HEK293 (cell line): ENCODE data around the gene CLTCL1.

Source experiments
- CTCF ChIA-PET: fragments of 350-600 bp; formaldehyde crosslinking; extraction: SDS; loops from one replicate; lab custom pipeline; 2021; ENCODE audit warnings: antibody characterized with exemption; lab: Yijun Ruan, JAX
- POLR2A ChIA-PET: fragments of 300-600 bp; formaldehyde crosslinking; extraction: SDS; loops from one replicate; lab custom pipeline; 2020; ENCODE audit warnings: antibody characterized with exemption, inconsistent platforms; lab: Yijun Ruan, JAX
- H3K27ac ChIP-seq: fragments of 200-500 bp; sonication (Bioruptor generic); 2 replicates; pipeline ENCODE4 v1.5.1; 2014; ENCODE audit warnings: low read depth, low read length, control low read depth, inconsistent platforms; ENCODE audit errors: extremely low read depth
- H3K36me3 ChIP-seq, 2 experiments: fragments of 200-500 bp in 1 of 2; sonication (Bioruptor generic) in 1 of 2; 1 replicate in 1 of 2; 2 replicates in 1 of 2; pipeline ENCODE4 v1.5.1; 2014 to 2017; ENCODE audit warnings: inconsistent platforms in 2 of 2, low read length in 2 of 2; ENCODE audit not compliant: control insufficient read depth in 2 of 2, insufficient read depth in 1 of 2
- H3K4me1 ChIP-seq: fragments of 200-500 bp; sonication (Bioruptor generic); 2 replicates; pipeline ENCODE4 v1.5.1; 2014; ENCODE audit warnings: mild to moderate bottlenecking, low read length, inconsistent platforms; ENCODE audit not compliant: control insufficient read depth, insufficient read depth
- H3K4me3 ChIP-seq: 2 replicates; pipeline ENCODE4 v1.5.1; 2011; ENCODE audit warnings: low read depth, mild to moderate bottlenecking, control low read depth, low read length, moderate library complexity
- H3K9me3 ChIP-seq: fragments of 200-500 bp; sonication (Bioruptor generic); 2 replicates; pipeline ENCODE4 v1.5.1; 2014; ENCODE audit warnings: low read depth, low read length, inconsistent platforms; ENCODE audit not compliant: control insufficient read depth, insufficient read depth
- GFI1B ChIP-seq: fragments of 450-650 bp; formaldehyde crosslinking; IDR thresholded peaks from 2 replicates; pipeline ENCODE4 v1.5.1; 2016; ENCODE audit warnings: missing biosample characterization, missing genetic modification characterization
- KLF7 ChIP-seq: fragments of 450-650 bp; formaldehyde crosslinking; IDR thresholded peaks from 2 replicates; pipeline ENCODE4 v1.5.1; 2016; ENCODE audit warnings: missing biosample characterization, missing genetic modification characterization, borderline replicate concordance
- KLF9 ChIP-seq: fragments of 450-650 bp; formaldehyde crosslinking; IDR thresholded peaks from 2 replicates; pipeline ENCODE4 v1.5.1; 2016; ENCODE audit warnings: missing biosample characterization, missing genetic modification characterization, low read depth
- PRDM1 ChIP-seq: fragments of 450-650 bp; formaldehyde crosslinking; IDR thresholded peaks from 2 replicates; pipeline ENCODE4; 2016; ENCODE audit warnings: missing biosample characterization, missing genetic modification characterization
- SCRT1 ChIP-seq: fragments of 450-650 bp; formaldehyde crosslinking; IDR thresholded peaks from 2 replicates; pipeline ENCODE4 v1.5.1; 2016; ENCODE audit warnings: missing biosample characterization, missing genetic modification characterization, borderline replicate concordance
- WT1 ChIP-seq: fragments of 450-650 bp; formaldehyde crosslinking; IDR thresholded peaks from 2 replicates; pipeline ENCODE4 v1.5.1; 2016; ENCODE audit warnings: missing biosample characterization, missing genetic modification characterization
- ZFP3 ChIP-seq: fragments of 450-650 bp; formaldehyde crosslinking; IDR thresholded peaks from 2 replicates; pipeline ENCODE4 v1.5.1; 2016; ENCODE audit warnings: low read depth, missing biosample characterization, missing genetic modification characterization
- ZNF157 ChIP-seq: fragments of 450-650 bp; formaldehyde crosslinking; IDR thresholded peaks from 2 replicates; pipeline ENCODE4 v1.5.1; 2016; ENCODE audit warnings: missing biosample characterization, missing genetic modification characterization
- ZNF174 ChIP-seq: fragments of 450-650 bp; formaldehyde crosslinking; IDR thresholded peaks from 2 replicates; pipeline ENCODE4 v1.5.0; 2017; ENCODE audit warnings: missing biosample characterization, mild to moderate bottlenecking, missing genetic modification characterization
- ZNF433 ChIP-seq: fragments of 450-650 bp; formaldehyde crosslinking; IDR thresholded peaks from 2 replicates; pipeline ENCODE4 v1.5.1; 2016; ENCODE audit warnings: missing biosample characterization, missing genetic modification characterization, low read depth
- ZNF561 ChIP-seq: fragments of 450-650 bp; IDR thresholded peaks from 2 replicates; pipeline ENCODE4 v1.5.1; 2018; ENCODE audit warnings: missing biosample characterization, missing genetic modification characterization, borderline replicate concordance
- ZNF585B ChIP-seq: fragments of 450-650 bp; formaldehyde crosslinking; IDR thresholded peaks from 2 replicates; pipeline ENCODE4 v1.5.1; 2016; ENCODE audit warnings: missing biosample characterization, missing genetic modification characterization
- ZNF670 ChIP-seq: fragments of 450-650 bp; formaldehyde crosslinking; IDR thresholded peaks from 2 replicates; pipeline ENCODE4 v1.5.1; 2016; ENCODE audit warnings: missing biosample characterization, missing genetic modification characterization, low read depth
- ZNF701 ChIP-seq: fragments of 450-650 bp; formaldehyde crosslinking; IDR thresholded peaks from 2 replicates; pipeline ENCODE4 v1.5.1; 2016; ENCODE audit warnings: missing biosample characterization, missing genetic modification characterization
- ZSCAN16 ChIP-seq: fragments of 450-650 bp; formaldehyde crosslinking; IDR thresholded peaks from 2 replicates; pipeline ENCODE4 v1.5.1; 2016; ENCODE audit warnings: missing biosample characterization, missing genetic modification characterization
- ZSCAN30 ChIP-seq: fragments of 450-650 bp; IDR thresholded peaks from 2 replicates; pipeline ENCODE4 v1.5.1; 2018; ENCODE audit warnings: missing biosample characterization, mild to moderate bottlenecking, missing genetic modification characterization, moderate library complexity
- TF ChIP-seq, protein P1 (sequence below): fragments of 450-650 bp; formaldehyde crosslinking; IDR thresholded peaks from 2 replicates; pipeline ENCODE4 v1.5.1; 2016; ENCODE audit warnings: missing biosample characterization, missing genetic modification characterization, borderline replicate concordance
- TF ChIP-seq, protein P2 (sequence below): fragments of 450-650 bp; formaldehyde crosslinking; IDR thresholded peaks from 2 replicates; pipeline ENCODE4 v1.5.1; 2017; ENCODE audit warnings: missing biosample characterization, missing genetic modification characterization
- TF ChIP-seq, protein P3 (sequence below): fragments of 450-650 bp; formaldehyde crosslinking; conservative IDR thresholded peaks from 2 replicates; pipeline ENCODE4 v1.5.1; 2016; ENCODE audit warnings: low read depth, missing biosample characterization, missing genetic modification characterization

Gene CLTCL1

DNA sequence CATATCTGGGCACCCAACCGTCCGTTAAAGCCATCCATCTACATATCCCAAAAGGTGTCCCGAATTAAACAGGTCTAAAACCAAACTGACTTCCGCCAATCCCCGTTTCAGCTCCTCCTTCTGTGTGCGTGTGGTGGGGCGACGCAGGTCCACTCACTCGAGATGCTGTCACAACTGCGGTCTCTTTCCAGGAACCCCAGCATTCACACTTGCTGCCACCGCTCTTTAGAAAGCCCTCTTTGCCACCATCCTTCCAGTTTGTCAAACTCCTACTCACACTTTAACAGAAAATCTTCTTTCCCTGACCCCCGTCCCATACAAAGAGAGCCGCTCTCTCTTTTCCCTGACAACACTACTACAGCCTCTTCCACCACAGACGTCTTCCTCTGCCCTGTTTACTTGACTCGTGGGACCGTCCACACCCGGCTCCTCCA, 147.5 kb downstream of the CLTCL1 start (continued):
- TF ChIP-seq, protein P1, sequence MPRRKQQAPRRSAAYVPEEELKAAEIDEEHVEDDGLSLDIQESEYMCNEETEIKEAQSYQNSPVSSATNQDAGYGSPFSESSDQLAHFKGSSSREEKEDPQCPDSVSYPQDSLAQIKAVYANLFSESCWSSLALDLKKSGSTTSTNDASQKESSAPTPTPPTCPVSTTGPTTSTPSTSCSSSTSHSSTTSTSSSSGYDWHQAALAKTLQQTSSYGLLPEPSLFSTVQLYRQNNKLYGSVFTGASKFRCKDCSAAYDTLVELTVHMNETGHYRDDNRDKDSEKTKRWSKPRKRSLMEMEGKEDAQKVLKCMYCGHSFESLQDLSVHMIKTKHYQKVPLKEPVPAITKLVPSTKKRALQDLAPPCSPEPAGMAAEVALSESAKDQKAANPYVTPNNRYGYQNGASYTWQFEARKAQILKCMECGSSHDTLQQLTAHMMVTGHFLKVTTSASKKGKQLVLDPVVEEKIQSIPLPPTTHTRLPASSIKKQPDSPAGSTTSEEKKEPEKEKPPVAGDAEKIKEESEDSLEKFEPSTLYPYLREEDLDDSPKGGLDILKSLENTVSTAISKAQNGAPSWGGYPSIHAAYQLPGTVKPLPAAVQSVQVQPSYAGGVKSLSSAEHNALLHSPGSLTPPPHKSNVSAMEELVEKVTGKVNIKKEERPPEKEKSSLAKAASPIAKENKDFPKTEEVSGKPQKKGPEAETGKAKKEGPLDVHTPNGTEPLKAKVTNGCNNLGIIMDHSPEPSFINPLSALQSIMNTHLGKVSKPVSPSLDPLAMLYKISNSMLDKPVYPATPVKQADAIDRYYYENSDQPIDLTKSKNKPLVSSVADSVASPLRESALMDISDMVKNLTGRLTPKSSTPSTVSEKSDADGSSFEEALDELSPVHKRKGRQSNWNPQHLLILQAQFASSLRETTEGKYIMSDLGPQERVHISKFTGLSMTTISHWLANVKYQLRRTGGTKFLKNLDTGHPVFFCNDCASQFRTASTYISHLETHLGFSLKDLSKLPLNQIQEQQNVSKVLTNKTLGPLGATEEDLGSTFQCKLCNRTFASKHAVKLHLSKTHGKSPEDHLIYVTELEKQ (tag by site-specific recombination), result 0 out of 2 replicates have a peak, but pooled peaks have one; percentile 25
- TF ChIP-seq SCRT1 (tag by site-specific recombination), result no peak
- TF ChIP-seq, protein P2, sequence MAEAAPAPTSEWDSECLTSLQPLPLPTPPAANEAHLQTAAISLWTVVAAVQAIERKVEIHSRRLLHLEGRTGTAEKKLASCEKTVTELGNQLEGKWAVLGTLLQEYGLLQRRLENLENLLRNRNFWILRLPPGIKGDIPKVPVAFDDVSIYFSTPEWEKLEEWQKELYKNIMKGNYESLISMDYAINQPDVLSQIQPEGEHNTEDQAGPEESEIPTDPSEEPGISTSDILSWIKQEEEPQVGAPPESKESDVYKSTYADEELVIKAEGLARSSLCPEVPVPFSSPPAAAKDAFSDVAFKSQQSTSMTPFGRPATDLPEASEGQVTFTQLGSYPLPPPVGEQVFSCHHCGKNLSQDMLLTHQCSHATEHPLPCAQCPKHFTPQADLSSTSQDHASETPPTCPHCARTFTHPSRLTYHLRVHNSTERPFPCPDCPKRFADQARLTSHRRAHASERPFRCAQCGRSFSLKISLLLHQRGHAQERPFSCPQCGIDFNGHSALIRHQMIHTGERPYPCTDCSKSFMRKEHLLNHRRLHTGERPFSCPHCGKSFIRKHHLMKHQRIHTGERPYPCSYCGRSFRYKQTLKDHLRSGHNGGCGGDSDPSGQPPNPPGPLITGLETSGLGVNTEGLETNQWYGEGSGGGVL (tag by site-specific recombination), result no peak
- no peak for TF ChIP-seq ZNF585B (tag by site-specific recombination)
- TF ChIP-seq ZFP3 (tag by site-specific recombination), result no peak
- no peak for TF ChIP-seq ZNF561 (tag by site-specific recombination)
- no peak for TF ChIP-seq ZNF670 (tag by site-specific recombination)
- TF ChIP-seq WT1, result no peak
- TF ChIP-seq, all 188 proteins: peak for 5

DNA sequence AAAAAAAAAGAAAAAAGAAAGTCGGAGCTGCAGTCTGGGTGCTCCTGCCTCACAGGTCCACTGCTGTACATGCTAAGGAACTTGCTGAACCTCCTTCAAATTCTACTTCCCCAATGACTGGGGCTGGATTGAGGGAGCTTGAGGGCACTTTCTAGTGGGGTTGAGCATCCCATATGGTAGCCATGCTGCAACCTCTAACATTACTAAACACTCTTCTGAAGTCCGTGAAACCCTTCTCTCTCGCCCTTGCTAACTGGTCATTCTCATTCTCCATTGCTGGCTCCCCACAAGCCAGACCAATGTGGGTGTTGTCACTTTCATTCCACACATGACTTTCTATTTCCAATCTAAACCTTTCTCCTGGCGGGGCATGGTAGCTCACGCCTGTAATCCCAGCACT, 148.3 kb downstream of the CLTCL1 start:
- ChIA-PET POLR2A (interaction anchor here (0.7 to 2.5 kb wide), 5 partner anchors 9 to 36 kb away, joined by 3 to 34 read pairs (median 26); partner anchors contain the start of genes DGCR2 and SLC25A1), CTCF (interaction anchor here (0.5 to 3.2 kb wide), 5 partner anchors 11 to 121 kb away, joined by 3 to 18 read pairs (median 5); partner anchors contain the start of gene SLC25A1)
- Histone ChIP-seq H3K9me3 (no peaks in the 10 kb centered on the region), H3K4me1 (no peaks in the 10 kb centered on the region), H3K36me3 (peaks cover 11 to 46% of the 10 kb centered on the region in 2 experiments; a peak in 2 of 3 replicates), H3K27ac (no peak overlapping the region), H3K4me3 (no peak overlapping the region)
- no peak for TF ChIP-seq ZSCAN30
- TF ChIP-seq PRDM1 (tag by site-specific recombination), result peak; percentile 80

DNA sequence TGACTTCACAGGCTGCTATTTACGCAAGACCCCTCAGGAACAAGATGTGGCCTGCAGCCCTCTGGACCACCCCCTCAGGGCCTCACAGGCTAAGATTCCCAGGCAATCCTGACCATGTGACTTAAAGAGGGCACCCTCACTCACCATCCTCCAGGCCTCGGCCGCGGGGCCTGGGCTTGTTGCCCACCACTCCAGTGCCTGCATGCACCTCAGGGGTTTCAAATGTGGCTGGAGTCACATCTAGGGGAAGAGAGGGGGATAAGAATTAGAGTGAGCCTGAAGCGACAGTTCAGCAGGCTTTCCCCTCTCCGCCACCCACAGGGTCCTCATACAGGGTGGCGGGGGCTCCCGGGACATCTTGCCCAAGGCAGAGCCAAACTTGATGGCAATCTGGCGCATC, 149.1 kb downstream of the CLTCL1 start:
- ChIA-PET POLR2A (interaction anchor here (0.7 to 2.5 kb wide), 2 partner anchors 21 to 35 kb away, joined by 3 to 34 read pairs; partner anchors contain the start of gene DGCR2), CTCF (interaction anchor here (3.2 kb wide), 1 partner anchor 36 kb away, joined by 18 read pairs; the partner anchor contains the start of gene SLC25A1)

More for the DNA sequence above, 149.1 kb downstream of the CLTCL1 start:
- peaks cover 11 to 54% of the 10 kb centered on the region in 2 experiments; a peak in 2 of 3 replicates for H3K36me3 ChIP-seq
- H3K4me1 ChIP-seq, result no peaks in the 10 kb centered on the region
- TF ChIP-seq ZNF174 (no peak), KLF9 (tag by site-specific recombination) (no peak), ZNF701 (tag by site-specific recombination) (no peak), KLF7 (tag by site-specific recombination) (no peak), GFI1B (tag by site-specific recombination) (no peak), ZNF157 (tag by site-specific recombination) (no peak), ZNF433 (tag by site-specific recombination) (no peak), ZSCAN16 (tag by site-specific recombination) (no peak)
- TF ChIP-seq, protein P3, sequence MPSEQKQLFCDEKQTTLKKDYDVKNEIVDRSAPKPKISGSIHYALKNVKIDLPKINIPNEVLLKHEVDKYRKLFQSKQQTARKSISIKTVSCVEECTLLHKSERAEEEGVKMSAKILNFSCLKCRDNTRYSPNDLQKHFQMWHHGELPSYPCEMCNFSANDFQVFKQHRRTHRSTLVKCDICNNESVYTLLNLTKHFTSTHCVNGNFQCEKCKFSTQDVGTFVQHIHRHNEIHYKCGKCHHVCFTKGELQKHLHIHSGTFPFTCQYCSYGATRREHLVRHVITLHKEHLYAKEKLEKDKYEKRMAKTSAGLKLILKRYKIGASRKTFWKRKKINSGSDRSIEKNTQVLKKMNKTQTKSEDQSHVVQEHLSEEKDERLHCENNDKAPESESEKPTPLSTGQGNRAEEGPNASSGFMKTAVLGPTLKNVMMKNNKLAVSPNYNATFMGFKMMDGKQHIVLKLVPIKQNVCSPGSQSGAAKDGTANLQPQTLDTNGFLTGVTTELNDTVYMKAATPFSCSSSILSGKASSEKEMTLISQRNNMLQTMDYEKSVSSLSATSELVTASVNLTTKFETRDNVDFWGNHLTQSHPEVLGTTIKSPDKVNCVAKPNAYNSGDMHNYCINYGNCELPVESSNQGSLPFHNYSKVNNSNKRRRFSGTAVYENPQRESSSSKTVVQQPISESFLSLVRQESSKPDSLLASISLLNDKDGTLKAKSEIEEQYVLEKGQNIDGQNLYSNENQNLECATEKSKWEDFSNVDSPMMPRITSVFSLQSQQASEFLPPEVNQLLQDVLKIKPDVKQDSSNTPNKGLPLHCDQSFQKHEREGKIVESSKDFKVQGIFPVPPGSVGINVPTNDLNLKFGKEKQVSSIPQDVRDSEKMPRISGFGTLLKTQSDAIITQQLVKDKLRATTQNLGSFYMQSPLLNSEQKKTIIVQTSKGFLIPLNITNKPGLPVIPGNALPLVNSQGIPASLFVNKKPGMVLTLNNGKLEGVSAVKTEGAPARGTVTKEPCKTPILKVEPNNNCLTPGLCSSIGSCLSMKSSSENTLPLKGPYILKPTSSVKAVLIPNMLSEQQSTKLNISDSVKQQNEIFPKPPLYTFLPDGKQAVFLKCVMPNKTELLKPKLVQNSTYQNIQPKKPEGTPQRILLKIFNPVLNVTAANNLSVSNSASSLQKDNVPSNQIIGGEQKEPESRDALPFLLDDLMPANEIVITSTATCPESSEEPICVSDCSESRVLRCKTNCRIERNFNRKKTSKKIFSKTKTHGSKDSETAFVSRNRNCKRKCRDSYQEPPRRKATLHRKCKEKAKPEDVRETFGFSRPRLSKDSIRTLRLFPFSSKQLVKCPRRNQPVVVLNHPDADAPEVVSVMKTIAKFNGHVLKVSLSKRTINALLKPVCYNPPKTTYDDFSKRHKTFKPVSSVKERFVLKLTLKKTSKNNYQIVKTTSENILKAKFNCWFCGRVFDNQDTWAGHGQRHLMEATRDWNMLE, result no peak
- H3K9me3 ChIP-seq, result no peaks in the 10 kb centered on the region
- H3K4me3 ChIP-seq, result no peak overlapping the region
- H3K27ac ChIP-seq, result no peak overlapping the region
